PFSK-1 (cell line): ENCODE data around the gene GRID1.

Experiments
- FOXP2 ChIP-seq: optimal IDR thresholded peaks from 2 replicates; pipeline ENCODE3; 2011; ENCODE audit warnings: borderline replicate concordance, control low read depth, inconsistent platforms; ENCODE audit not compliant: insufficient read depth; ENCODE audit errors: extremely low read length, extremely low read depth
- POLR2AphosphoS5 ChIP-seq: IDR thresholded peaks from 2 replicates; pipeline ENCODE4 v1.6.1; 2012; ENCODE audit warnings: low read depth, mild to moderate bottlenecking, control low read depth, low read length, moderate library complexity
- SIN3A ChIP-seq: IDR thresholded peaks from 2 replicates; pipeline ENCODE4 v1.6.1; 2012; ENCODE audit warnings: mild to moderate bottlenecking, low read length, moderate library complexity, borderline replicate concordance; ENCODE audit not compliant: insufficient read depth
- TAF1 ChIP-seq: IDR thresholded peaks from 2 replicates; pipeline ENCODE4 v1.6.1; 2012; ENCODE audit warnings: low read length, control low read depth, borderline replicate concordance; ENCODE audit not compliant: insufficient read depth
- TF ChIP-seq, protein P1 (sequence below), 2 experiments: IDR thresholded peaks; 2 replicates each; pipeline versions ENCODE4 v1.6.1 to v1.8.0; 2011 to 2012; ENCODE audit warnings: low read depth in 2 of 2, low read length in 2 of 2, control low read depth in 1 of 2, inconsistent platforms in 1 of 2, mild to moderate bottlenecking in 1 of 2, moderate library complexity in 1 of 2; ENCODE audit not compliant: insufficient read depth in 1 of 2

GRID1 gene

DNA sequence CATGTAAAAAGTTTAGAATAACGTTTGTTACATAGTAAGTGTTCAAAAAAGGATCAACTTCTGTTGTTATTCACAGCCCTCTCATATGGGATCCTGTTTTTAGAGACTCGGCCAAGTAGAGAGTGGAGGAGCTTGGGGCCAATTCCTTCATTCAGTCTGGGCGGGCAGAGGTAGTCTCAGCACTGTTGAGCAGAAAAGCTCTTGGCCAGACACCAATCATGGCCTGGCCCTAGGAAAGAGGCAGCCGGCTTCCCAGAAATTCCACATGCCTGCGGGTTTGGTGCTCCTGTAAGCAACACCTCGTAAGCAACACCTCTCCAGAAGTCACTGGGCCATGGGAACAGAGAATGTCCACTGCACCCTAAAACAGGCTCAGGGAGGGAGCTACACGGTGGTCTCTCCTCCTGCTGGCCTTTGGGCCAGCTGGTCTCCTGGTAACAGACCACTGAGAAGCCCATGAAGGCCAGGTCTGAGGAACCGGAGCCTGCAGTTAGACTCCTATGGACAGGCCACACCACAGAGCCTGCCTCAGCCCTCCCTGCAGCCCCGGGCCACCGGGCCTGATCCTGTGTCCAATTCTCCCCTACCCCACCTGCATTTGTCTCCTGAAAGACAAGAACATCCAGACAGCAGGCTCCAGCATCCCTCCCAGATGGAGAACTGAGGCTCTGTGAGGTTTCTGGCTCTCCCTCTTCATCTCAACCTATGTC lies 149.1 kb downstream of the GRID1 start:
- TF ChIP-seq FOXP2: no peak
- TF ChIP-seq POLR2AphosphoS5: no peak
- TF ChIP-seq, protein P1, sequence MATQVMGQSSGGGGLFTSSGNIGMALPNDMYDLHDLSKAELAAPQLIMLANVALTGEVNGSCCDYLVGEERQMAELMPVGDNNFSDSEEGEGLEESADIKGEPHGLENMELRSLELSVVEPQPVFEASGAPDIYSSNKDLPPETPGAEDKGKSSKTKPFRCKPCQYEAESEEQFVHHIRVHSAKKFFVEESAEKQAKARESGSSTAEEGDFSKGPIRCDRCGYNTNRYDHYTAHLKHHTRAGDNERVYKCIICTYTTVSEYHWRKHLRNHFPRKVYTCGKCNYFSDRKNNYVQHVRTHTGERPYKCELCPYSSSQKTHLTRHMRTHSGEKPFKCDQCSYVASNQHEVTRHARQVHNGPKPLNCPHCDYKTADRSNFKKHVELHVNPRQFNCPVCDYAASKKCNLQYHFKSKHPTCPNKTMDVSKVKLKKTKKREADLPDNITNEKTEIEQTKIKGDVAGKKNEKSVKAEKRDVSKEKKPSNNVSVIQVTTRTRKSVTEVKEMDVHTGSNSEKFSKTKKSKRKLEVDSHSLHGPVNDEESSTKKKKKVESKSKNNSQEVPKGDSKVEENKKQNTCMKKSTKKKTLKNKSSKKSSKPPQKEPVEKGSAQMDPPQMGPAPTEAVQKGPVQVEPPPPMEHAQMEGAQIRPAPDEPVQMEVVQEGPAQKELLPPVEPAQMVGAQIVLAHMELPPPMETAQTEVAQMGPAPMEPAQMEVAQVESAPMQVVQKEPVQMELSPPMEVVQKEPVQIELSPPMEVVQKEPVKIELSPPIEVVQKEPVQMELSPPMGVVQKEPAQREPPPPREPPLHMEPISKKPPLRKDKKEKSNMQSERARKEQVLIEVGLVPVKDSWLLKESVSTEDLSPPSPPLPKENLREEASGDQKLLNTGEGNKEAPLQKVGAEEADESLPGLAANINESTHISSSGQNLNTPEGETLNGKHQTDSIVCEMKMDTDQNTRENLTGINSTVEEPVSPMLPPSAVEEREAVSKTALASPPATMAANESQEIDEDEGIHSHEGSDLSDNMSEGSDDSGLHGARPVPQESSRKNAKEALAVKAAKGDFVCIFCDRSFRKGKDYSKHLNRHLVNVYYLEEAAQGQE (IDR thresholded peaks at IDR 0.05; ENCODE audit: insufficient read depth in 1 of 2, low read depth in 2 of 2, low read length in 2 of 2): no peak
- TF ChIP-seq SIN3A: no peak
- TF ChIP-seq TAF1: no peak

- TF ChIP-seq, protein P1 (IDR thresholded peaks at IDR 0.05; ENCODE audit: insufficient read depth in 1 of 2, low read depth in 2 of 2, low read length in 2 of 2): no peak
- TF ChIP-seq TAF1 (no peak), SIN3A (no peak), POLR2AphosphoS5 (no peak), FOXP2 (no peak)
These were observed 149.7 kb downstream of the GRID1 start for GRCh38 chr10:86216886-86217285.

- TF ChIP-seq SIN3A (no peak), POLR2AphosphoS5 (no peak), FOXP2 (no peak), TAF1 (no peak)
- TF ChIP-seq, protein P1 (IDR thresholded peaks at IDR 0.05; ENCODE audit: insufficient read depth in 1 of 2, low read depth in 2 of 2, low read length in 2 of 2): no peak
These were observed 150.9 kb downstream of the GRID1 start for GRCh38 chr10:86215712-86216111.

DNA sequence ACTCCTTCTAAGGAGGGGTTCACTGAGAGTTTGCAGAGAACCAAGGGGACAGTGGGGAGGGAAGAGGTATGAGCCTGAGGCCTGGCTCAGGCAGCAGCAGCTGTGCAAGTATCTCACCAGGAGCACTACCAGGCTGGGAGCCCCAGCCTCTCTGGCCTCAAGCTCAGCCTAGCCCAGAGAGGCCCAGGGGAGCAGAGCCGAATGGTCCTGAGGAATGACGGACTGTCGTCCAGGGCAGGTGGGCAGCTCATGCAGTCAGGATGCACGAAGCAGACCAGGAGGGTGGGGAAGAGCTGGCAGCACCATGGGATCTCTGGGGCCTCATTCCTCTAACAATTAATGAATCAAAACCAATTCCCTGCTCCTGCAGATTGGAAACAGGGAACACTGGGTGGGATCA lies 151.5 kb downstream of the GRID1 start:
- no peak for TF ChIP-seq POLR2AphosphoS5
- no peak for TF ChIP-seq FOXP2
- TF ChIP-seq, protein P1 (IDR thresholded peaks at IDR 0.05; ENCODE audit: insufficient read depth in 1 of 2, low read depth in 2 of 2, low read length in 2 of 2): no peak
- no peak for TF ChIP-seq TAF1
- TF ChIP-seq SIN3A: no peak
